ENCODE results near the gene PIP5K1B. TPM values are rescaled to one million over a fixed set of nuclear protein-coding genes. Genes with fewer than 3 reads are reported as not detected.

The PIP5K1B gene
- total and polyA plus RNA-seq, 4 donors: 0.09 to 30.9 (median 0.29) TPM

GRCh38 chr9:69028754-69029153 is 323.7 kb downstream of the PIP5K1B start (continued):
- TF ChIP-seq REST (IDR thresholded peaks at IDR 0.05) (no peak), MAX (IDR thresholded peaks at IDR 0.05) (no peak), HNF4G (IDR thresholded peaks at IDR 0.05) (no peak), RAD21 (IDR thresholded peaks at IDR 0.05) (no peak), HNF4A (conservative IDR thresholded peaks at IDR 0.05) (no peak)

GRCh38 chr9:69029535-69029934 is 324.5 kb downstream of the PIP5K1B start:
- H3K27me3 ChIP-seq (ENCODE audit: control insufficient read depth in 4 of 4, insufficient read depth in 4 of 4, low read length in 3 of 4): no peaks in the 10 kb centered on the region
- TF ChIP-seq RAD21 (IDR thresholded peaks at IDR 0.05): no peak
- no peak for TF ChIP-seq HNF4A (conservative IDR thresholded peaks at IDR 0.05)
- TF ChIP-seq ATF3 (IDR thresholded peaks at IDR 0.05): no peak
- TF ChIP-seq MAX (IDR thresholded peaks at IDR 0.05): no peak
- TF ChIP-seq FOXA1 (IDR thresholded peaks at IDR 0.05): no peak
- no peak for TF ChIP-seq CTCF (IDR thresholded peaks at IDR 0.05; ENCODE audit: low read depth, low read length, missing input control)
- no peak for TF ChIP-seq REST (IDR thresholded peaks at IDR 0.05)
- no peak for TF ChIP-seq SP1 (IDR thresholded peaks at IDR 0.05)
- TF ChIP-seq HNF4G (IDR thresholded peaks at IDR 0.05): no peak
- peaks cover 0 to 2% (median 0%) of the 10 kb centered on the region in 4 donors for H3K36me3 ChIP-seq (ENCODE audit: control insufficient read depth in 4 of 4, insufficient read depth in 3 of 4, low read depth in 1 of 4, low read length in 3 of 4)
- H3K27ac ChIP-seq (ENCODE audit: low read depth in 1 of 2, low read length in 2 of 2): no peak overlapping the region
- no peak overlapping the region for H3K9ac ChIP-seq (ENCODE audit: low read depth in 1 of 2, low read length in 2 of 2)
- no peaks in the 10 kb centered on the region for H3K4me1 ChIP-seq (ENCODE audit: control insufficient read depth in 4 of 4, insufficient read depth in 4 of 4, low read length in 3 of 4)
- peaks cover 0 to 2% (median 0%) of the 10 kb centered on the region in 4 donors for H3K9me3 ChIP-seq (ENCODE audit: control insufficient read depth in 4 of 4, low read length in 3 of 4)
- no peak overlapping the region for H3K4me3 ChIP-seq (ENCODE audit: low read depth in 1 of 3, low read length in 3 of 3)
- no peak for DNase-seq (ENCODE audit: low spot score)
